Measurements from ENCODE around the gene MPZL2.

The MPZL2 gene

DNA sequence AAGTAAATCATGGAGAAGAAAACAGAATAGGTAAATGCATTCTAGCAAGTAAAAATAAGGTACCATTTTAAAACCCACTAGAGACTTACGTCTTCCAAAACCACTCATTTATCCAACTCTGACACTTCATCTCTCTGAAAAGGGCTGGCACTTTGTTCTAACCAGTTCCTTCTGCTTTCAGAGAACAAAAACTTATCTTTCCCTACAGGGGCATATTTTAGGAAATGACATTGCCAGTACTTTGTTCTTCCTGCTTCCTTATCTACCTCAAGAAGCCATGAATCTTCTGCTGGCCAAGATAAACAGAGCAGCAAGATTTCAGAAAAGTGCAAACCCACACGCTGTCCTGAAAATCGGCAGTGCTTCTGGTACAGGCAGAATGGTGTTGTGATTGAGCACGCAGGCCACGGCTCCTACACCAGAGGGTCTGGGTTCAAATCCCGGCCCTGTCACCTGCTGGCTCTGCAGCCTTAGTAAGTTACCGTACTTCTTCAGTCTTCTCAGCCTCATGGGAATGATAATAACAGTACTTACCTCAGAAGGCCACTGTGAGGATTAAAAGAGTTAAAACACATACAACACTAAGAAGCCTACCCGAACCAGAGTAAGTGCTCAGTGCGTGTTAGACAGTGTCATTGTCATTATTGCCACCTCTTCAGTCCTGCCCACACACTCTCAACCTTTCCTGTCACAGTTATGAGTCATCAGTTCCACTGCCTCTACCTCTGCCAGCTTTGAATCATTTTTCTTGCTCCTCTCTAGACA, 22.9 kb downstream of the MPZL2 start:
- no peak for DNase-seq

DNA sequence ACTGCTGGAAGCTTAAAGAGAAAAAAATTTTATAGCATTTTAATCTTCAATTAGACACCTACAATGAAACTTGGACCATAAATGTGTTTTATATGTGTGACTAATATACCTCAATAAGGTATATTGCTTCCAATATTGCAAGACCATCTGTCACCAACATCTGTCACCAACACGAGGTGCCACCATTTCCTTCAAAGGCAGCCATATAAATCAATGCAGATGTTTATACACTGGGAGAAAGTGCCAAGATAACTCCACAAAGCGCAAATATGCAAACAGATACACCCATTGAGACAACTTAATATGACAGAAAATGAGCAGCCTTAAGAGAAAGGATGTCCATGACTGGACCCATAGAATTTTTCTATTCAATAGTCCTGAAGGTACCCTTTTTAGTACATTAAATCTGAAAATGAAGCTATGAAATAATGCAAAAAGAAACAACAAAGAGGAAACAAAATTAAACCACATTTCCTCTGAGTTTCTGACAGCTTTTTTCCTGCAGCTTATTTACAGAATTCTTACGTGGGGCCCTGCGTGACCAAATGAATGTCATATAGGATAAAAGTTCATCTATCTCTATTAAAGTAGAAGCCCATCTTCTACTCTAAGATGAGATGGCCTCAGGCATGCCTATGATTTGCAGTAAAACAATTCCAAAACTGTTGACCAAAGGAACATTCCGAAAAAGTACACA, 24.4 kb downstream of the MPZL2 start:
- no peak for DNase-seq

DNA sequence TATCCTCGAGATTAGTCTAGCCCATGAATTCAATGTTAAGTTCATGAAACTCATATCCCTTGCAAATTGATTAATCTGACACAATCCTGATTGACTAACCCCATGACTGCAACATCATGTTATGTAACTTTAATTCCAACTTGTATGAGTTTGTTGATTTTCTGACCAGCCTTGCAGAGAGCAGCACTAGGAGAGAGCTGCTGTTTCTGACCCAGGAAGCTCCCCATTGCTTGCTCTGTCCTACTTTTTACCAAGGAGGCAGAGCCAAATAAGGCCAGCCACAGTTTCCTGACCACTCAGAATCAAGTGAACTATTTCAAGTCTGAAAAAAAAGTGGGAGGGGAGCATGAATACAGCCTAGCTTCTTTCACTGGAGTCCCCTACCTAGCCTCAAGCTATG, 25.2 kb downstream of the MPZL2 start:
- no peak for DNase-seq

DNA sequence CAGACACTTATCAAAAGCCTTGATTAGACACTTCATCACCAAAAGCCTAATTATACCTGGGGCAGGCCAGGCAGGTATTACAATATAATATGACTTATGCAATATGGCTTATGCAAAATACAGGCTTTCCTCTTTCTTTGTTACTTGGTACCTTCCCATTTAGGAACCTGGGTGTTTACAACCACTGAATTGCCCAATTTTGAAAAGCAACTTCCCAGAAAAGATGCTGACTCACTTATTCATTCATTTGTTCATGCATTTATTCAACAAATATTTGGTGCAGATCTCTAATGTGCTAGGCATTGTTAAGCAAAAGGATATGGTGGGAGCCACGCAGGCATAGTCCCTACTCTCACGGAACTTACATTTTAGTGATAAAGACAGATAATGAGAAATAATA, 25.7 kb downstream of the MPZL2 start:
- no peak for DNase-seq

DNA sequence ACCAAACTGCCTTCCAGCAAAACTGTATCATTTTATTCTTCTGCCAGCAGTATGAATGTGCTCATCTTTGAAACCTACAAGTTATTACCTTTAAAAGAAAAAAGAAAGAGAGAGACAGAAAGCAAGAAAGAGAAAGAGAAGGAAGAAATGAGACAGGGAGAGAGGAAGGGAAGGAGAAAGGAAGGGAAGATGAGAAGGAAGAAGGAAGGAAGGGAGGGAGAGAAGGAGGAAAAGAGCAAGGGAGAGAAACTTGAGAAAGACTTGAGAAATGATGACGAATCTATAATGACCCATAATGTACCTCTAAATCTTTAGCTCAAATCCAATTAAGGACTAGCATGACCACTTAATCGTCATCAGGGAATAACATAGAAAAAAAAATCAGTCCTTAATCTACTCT, 27.9 kb downstream of the MPZL2 start:
- DNase-seq, result no peak

DNA sequence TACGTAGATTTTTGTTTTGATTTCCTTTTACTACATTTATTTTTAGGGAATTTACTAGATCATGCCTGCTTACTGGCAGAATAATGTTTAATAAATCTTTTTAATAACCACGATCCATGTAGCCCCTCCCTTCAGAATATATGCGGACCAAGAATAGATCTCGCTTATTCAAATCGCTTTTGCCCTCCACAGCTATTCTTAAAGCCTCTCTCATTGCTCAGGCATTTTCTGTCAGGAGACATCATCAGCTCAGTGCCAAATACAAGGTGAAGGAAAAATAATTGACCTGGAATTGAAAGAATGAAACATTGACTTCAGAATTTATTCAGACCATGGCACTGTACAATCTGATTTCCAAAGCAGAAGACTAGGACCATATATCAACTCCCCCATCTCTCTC, 29.3 kb downstream of the MPZL2 start:
- DNase-seq, result no peak

DNA sequence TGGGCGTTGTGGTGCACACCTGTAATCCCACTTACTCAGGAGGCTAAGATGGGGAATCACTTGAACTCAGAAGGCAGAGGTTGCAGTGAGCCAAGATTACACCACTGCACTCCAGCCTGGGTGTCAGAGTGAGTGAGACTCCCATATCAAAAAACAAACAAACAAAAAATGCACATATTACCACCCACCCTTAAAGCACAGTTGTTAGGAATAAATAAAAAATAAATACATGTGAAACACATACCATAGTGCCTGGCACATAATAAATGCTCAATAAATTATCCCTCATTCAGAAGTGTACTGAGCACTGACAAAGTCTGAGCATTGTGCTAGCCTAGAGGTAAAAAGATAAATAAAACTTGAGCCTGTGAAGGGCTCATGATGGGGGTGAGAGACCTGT, 30.2 kb downstream of the MPZL2 start:
- DNase-seq, result no peak

DNA sequence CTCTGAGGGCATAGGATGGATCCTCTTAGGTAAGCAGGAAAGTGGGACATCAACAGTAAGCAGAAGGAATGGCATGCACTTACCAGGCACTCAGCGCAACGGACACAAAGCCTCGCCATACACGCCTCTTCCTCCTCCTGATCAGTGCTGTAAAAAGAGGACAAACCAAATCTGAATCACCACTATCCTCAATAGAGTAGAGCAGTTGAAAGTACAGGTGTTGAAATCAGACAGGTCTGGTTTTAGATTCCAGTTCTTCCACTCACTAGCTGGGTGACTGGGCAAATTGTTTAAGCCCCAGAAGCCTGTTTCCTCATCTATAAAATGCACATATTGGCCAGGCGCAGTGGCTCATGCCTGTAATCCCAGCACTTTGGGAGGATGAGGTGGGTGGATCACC, 30.7 kb downstream of the MPZL2 start:
- DNase-seq, result no peak

DNA sequence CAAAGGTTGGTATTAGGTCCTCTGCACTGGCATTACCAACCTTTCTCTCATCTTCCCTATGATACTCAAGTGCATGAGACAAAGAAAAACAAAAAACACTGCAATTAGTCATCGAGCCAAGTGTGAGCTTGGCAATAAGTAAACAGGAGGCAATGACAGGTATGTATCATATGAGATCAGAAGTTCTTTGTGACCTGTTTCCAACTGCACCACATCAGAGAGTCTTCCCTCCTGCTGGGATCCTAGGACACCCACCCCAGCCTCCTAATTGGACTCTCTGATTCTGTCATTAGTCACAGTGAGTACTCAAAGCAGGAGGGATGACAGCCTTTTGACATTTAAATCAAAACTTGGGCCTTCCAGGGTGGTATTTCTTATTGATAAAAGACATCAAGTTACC, 31.4 kb downstream of the MPZL2 start:
- no peak for DNase-seq

DNA sequence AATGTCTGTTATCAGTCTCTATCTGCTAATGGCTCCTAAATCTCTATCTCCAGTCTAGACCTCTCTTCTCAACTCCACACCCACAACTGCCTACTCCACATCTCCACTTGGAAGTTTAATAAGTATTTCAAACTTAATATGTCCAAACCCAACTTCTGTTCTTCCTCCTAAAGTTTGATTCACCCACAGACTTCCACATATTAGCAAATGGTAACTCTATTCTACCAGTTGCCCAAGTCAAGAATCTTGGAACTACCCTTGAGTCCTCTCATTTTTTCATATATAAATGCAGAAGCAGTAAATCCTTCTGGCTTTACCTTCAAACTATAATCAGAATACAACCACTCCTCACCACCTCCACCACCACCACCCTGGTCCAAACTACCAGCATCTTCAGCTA, 32.6 kb downstream of the MPZL2 start:
- no peak for DNase-seq

DNA sequence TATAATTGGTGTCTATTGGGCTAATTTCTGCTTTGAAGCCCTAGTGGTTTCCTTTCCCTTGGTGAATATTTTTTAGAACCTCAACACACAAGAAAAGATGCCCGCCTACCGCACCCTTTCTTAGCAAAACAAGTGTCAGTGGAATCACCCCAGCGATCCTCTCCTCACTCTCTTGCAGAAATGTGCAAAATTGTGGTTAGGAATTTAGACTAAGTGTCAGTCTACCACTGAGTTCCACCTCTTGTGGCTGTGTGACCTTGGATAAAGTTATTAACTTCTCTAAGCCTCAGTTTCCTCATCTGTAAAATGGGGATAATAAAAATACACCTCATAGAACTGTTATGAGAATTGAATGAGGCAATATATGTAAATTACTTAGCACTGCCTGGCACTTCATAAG, 34.0 kb downstream of the MPZL2 start:
- DNase-seq, result no peak

DNA sequence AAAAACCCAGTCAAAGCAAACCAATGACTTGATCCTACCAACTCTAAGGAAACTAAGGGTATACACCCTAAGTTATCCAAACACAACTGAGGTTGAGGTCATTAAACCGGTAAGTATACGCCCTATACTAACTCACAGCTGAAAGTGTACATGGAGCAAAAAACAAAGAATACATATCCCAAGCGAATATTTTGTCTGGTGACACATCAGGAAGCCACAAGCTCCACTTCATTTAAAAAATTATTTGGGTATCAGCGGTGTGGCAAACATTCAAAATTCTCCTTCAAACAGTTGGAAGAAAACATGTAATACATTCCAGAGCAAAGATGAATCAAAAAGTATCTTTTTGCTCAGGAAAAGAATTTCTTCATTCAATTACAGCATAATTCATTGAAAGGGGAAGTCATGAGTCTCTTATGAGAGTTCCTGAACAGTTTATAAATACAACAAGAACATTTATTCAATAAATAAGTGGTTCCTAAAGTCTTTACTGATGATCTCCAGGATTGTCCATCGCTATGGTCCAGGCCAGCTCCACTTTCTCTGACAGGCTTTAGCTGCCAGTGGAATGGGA, 34.7 kb downstream of the MPZL2 start:
- no peak for DNase-seq

DNA sequence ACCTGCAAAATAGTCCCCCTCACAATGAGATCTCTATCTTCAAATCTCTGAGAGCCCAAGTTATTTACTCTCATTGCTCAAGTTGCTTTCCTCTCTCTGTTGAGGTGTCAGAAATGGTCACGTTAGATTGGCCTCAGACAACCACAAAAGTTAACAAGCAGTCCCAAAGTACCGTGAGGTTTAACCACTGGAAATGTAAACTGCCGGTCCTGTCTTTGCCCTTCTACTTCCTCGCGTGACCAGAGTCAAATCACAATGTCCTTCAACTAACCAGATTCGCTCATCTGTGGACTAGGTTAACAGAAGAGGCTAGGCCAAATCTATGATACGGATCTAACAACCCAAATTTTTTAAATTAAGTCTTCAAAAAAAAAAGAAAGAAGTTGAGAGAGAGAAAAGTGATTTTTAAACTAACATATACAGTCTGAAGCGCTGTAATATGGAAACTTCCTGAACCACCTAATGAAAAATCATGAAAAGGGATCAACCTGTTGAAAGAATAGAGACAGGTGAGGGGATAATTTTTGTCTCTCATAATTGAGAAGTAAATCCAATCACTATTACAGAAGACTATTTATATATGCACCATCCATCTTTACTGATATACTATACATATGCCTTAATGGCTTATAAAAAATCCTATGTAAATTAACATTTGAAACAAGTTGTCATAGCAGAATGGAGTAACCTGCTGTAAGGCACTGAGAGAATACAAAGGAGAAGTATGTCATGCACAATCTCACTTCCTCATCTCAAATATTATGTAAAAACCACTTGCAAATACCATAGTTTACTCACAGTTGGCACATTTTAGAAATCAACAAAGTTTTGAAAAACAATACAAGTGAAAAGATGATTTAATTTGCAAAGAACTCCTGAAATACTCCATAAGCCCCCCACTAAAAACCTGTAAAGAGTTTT, 36.0 kb downstream of the MPZL2 start:
- DNase-seq, result no peak

DNA sequence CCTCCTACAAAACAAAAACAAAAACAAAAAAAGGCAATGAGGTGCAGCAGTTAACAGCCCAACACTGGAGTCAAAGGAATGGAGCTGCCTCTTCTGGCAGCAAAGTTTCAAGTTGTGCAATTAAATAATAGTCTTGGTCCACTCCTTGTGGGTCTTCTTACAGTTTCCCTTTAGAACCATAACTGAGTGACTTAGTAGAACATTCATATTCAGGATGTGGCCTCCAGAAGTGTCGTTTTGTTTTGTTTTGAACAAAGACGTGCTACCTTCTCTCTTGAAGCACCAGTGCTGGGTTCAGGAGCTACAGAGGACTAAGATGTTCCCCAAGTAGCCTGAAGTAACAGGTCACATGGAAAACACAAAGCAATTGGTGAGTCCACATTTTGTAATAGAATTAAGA, 37.3 kb downstream of the MPZL2 start:
- no peak for DNase-seq

DNA sequence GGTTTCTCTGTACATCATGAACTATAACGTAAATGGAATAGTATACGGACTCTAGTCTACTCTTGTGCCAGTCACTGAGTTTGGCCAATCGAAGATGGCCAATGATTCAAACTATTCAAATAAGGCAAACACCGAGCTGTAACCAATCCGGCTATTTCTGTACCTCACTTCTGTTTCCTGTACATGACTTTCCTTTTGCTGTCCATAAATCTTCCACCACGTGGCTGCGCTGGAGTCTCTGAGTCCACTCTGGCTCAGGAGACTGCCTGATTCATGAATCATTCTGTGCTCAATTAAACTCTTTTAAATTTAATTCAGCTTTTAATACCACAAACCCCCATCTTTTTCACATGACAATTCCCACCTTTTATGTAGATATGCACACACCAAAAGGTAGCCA, 37.8 kb downstream of the MPZL2 start:
- no peak for DNase-seq

DNA sequence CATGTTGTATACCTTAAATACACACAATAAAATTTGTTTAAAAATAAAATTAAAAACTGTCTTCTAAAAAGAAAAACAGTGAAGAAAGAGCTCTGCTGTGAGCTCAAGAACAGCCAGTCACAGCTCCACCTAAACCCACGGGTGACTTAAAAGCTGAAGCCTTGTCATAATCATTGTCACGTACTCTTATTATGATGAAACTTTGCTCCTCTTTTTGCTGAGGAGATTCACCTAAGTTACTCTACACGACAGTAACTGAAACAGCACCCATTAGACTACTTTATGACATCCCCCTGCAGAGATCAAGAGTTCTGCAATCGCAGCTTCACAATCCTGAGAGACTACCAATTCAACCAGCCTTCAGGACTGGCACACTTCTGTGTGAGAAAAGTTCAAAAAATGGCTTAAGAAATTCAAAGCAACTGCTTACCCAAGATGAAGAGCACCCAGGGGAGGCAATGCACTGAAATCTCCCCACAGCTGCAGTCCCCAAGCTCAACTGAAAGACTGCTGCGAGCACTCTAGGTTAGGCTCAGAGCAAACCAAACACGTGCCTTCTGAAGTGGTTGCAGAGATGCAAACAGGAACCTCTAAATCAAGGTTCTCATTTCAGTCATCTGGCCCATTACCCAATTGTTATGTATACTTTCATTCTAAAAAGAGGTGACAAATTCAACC, 39.4 kb downstream of the MPZL2 start, which contains the start of gene JAML:
Gene JAML (minus strand): TSS at position 501 of the 678 bp plus-strand sequence. CDS start 10,145 bp downstream, outside the sequence.
- DNase-seq, result no peak

DNA sequence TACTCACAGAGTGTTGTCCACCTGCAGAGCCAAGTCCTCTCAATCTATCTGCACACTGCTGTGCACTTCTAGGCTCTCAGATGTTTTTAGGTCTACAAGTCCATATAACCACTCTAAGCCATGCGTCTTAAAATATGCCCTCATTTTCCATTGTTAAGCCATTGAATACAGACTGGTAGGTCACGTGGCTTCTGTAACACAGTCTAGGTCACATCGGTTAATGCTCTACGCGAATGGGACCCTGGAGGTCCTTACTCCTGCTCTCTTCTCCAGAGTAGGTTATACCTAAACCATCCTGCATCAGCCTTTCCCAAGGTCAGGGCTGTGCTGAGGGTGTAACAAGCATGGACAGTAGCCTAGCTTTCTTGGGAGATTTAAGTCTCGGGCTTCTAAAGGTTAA, 40.1 kb downstream of the MPZL2 start:
- DNase-seq, result no peak

DNA sequence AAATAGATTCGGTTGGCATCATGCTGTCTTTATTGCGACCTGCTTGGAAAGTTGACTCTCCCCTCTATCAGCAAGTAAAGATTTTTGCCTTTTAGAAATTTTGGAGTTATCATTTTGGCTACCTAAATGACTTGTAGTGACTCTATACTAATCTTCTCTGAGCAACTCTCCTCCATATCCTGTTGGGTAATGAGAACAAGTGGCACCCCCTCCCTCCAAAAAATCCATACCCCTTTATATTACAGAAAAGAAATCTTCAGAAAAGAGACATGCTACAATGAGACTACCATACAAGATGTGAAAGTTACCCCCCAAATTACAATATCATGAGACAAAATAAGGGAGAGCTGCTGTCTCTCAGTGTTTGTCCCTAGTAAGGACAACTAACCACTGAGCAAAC, 40.5 kb downstream of the MPZL2 start:
- DNase-seq, result no peak

DNA sequence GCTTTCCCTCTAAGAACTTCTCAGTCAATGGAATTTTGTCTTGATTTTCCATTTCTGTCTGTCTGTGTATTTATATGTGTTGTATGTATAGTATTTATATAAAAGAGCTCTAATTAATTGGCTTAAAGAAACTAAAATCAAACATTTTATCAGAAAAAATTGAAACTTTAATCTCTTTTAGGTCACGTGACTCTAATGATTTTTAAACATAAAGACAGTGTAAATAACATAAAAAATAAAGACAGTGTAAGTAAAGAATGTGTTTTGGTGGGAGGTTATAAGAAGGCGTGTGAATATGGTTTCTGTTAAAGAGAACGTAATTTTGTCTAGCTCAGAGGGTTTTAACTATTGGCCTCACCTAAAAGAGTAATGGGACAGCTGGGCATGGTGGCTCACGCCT, 41.7 kb downstream of the MPZL2 start:
- DNase-seq, result no peak

DNA sequence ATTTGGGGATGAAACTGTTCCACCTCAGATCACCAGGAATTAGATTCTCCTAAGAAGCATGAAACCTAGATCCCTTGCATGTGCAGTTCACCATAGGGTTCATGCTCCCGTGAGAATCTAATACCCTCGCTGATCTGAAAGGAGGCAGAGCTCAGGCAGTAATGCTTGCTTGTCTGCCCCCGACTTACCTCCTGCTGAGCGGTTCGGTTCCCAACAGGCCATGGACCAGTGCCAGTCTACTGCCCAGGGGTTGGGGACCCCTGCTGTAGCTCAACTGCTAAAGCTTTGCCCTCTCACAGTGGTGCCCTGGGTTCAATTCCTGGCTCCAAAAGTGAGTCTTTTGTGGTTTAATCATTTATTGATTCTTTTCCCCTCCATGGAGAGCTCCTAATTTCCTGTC, 42.7 kb downstream of the MPZL2 start:
- DNase-seq, result no peak

DNA sequence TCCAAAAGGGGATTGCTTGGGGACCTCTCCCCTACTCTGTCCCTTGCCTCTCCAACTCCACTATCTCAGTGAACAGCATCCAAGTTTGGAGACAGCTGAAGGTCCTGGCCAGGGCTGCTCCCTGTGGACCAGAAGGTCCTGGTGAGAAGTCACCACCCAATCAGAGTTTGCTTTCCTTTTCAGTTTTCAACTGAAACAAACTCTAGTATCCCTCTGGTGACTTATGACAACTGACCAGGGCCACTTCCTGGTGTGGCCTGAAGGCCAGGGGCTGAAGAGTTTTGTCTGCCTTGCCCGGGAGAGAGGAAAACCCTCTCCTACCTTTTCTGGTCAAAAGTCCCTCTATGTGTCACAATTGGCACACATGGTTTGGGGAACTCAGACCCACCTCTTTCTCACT, 44.4 kb downstream of the MPZL2 start:
- no peak for DNase-seq

DNA sequence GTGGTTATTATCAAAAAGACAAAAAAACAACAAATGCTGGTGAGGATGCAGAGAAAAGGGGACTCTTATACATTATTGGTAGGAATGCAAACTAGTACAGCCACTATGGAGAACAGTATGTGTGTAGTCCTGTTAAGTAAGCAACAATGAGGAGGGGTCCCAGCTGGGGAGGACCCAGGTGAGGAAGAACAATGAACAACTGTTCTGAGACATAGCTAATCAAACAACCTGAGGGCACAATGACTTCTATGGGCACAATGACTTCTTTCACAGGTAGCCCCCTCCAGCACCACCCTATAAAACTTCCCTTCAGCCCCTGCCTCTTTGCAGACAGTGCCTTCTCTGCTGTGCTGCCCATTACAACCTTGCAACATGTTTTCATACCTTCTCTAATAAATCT, 44.9 kb downstream of the MPZL2 start:
- no peak for DNase-seq

DNA sequence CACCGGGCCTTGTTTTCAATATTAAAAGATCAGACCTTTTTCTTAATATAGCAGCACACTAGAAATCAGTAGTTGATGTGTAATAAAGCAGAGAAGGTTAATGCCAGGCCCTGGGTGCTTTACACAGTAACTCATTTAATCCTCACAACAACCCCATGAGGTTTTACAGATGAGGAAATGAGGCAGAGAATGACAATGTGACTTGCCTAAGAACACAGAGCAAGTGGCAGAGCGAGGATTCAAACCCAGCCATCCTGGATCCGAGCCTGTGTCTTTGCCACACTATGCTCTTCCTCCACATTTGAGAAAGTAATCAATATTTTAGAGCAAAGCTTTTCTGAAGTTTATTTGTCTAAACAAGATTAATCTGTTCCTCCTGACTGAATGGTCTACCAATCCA, 46.5 kb downstream of the MPZL2 start:
- no peak for DNase-seq

All from NCI-H2081 treated with DMSO at 0.1 percent for 48 hours (cell line).